Mucosa of descending colon (tissue), 3 donors: ENCODE measurements around the gene ARL4A. TPM values are rescaled to one million over a fixed set of nuclear protein-coding genes. Genes with fewer than 3 reads are reported as not detected.
"Not testable (repeated sequence)": the region's sequence is repeated elsewhere in the genome, so short reads cannot be mapped to it uniquely, and the experiment has no call there.

ENCODE experiments used
- ATAC-seq: fragments of 200-7000 bp; cut with Tn5 transposase; one replicate; pipeline ENCODE4 v1.9.1; 2020; ENCODE audit warnings: mild to moderate bottlenecking, moderate library complexity
- DNase-seq, 3 donors: peaks; one replicate each; pipeline ENCODE4 v3.0.0-alpha.2; 2020
- H3K36me3 ChIP-seq: fragments of 200-600 bp; one replicate; pipeline ENCODE4 v1.8.0; 2021; ENCODE audit warnings: low read depth, mild to moderate bottlenecking
- H3K4me1 ChIP-seq: fragments of 200-600 bp; one replicate; pipeline ENCODE4 v1.8.0; 2021; ENCODE audit warnings: low read depth, mild to moderate bottlenecking
- H3K4me3 ChIP-seq: fragments of 200-600 bp; one replicate; pipeline ENCODE4 v1.8.0; 2021; ENCODE audit warnings: mild to moderate bottlenecking
- H3K9me3 ChIP-seq: fragments of 200-600 bp; one replicate; pipeline ENCODE4 v1.8.0; 2021; ENCODE audit warnings: mild to moderate bottlenecking
- CTCF ChIP-seq: fragments of 200-600 bp; IDR thresholded peaks from one replicate; pipeline ENCODE4 v1.8.0; 2022; ENCODE audit warnings: antibody characterized with exemption, mild to moderate bottlenecking
- intact Hi-C, 2 donors: fragments of 100-400 bp; cut with DNase I in 1 of 2; cut with micrococcal nuclease in 1 of 2; formaldehyde crosslinking; loops; one replicate each; pipeline versions ENCODE4 v1.11.0 to v1.11.1; 2022; cut with DNase I, micrococcal nuclease
- total RNA-seq, 3 donors: library from RNA; stranded (reverse); fragmentation: NEBNext Ultra II Directional in 2 of 3; extraction: Animal tissue kit (Norgen Biotek cat#: 25700) in 2 of 3; gene quantifications; one replicate each; pipeline versions ENCODE4 v1.2.1 to v1.2.4, GENCODE V29; 2021 to 2023
- donor health status: DM: no; HTN: no; CAD: no; lungs with moderate emphysema.
- donor health status: DM: no; HTN: no; CAD: no.
- donor health status: DM: no; HTN: yes; CAD: no.

ARL4A gene
- total RNA-seq, 3 donors from 2014 or later = 55.3 to 88.3 (median 73.4) TPM

DNA sequence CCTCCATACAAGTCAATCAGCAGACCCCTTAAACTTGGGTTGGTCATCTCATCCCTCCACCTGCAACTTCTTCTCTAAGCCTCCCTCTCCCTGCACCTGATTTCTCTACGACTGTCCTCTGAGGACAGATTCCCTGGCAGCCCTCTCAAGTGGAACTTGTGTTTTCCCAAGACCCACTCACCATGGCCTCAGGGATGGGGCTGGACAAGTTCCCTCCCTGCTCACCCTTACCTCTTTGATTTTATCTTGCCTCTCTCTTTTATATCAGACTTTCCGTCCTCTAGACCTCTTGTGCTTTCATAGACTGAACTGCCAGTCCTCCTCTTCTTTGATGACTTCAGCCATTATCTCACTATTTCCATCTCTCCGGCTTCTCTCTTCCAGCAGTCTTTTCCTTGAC is 46.2 kb upstream of the ARL4A start:
- no peak for ATAC-seq
- no peak overlapping the region for H3K4me3 ChIP-seq
- no peak for TF ChIP-seq CTCF
- no peaks in the 10 kb centered on the region for H3K36me3 ChIP-seq
- intact Hi-C loops = no loop called here
- no peak for DNase-seq
- H3K9me3 ChIP-seq = no peaks in the 10 kb centered on the region
- H3K4me1 ChIP-seq = no peaks in the 10 kb centered on the region

- no peaks in the 10 kb centered on the region for H3K4me1 ChIP-seq
- no peaks in the 10 kb centered on the region for H3K36me3 ChIP-seq
These were observed 44.9 kb upstream of the ARL4A start for GRCh38 chr7:12642508-12642907.

GRCh38 chr7:12643001-12643643 is 44.3 kb upstream of the ARL4A start:
- no peak overlapping the region for H3K4me3 ChIP-seq
- no peak for ATAC-seq
- H3K9me3 ChIP-seq = no peaks in the 10 kb centered on the region
- no peaks in the 10 kb centered on the region for H3K4me1 ChIP-seq
- DNase-seq = no peak
- intact Hi-C loops = no loop called here
- no peaks in the 10 kb centered on the region for H3K36me3 ChIP-seq
- no peak for TF ChIP-seq CTCF

More at GRCh38 chr7:12642508-12642907, 44.9 kb upstream of the ARL4A start:
- ATAC-seq (no peak), DNase-seq (no peak)
- intact Hi-C loops = no loop called here
- TF ChIP-seq CTCF = no peak
- no peaks in the 10 kb centered on the region for H3K9me3 ChIP-seq
- no peak overlapping the region for H3K4me3 ChIP-seq

GRCh38 chr7:12643644-12644043 is 43.8 kb upstream of the ARL4A start:
- Histone ChIP-seq H3K9me3 (no peaks in the 10 kb centered on the region), H3K4me1 (no peaks in the 10 kb centered on the region), H3K4me3 (no peak overlapping the region), H3K36me3 (no peaks in the 10 kb centered on the region)
- intact Hi-C loops = no loop called here
- no peak for DNase-seq
- ATAC-seq = no peak
- TF ChIP-seq CTCF = no peak

- H3K36me3 ChIP-seq, ATAC-seq, H3K9me3 ChIP-seq, H3K4me3 ChIP-seq, intact Hi-C loops, DNase-seq, H3K4me1 ChIP-seq: not testable (repeated sequence)
These were observed 42.2 kb upstream of the ARL4A start for GRCh38 chr7:12645212-12645611.

DNA sequence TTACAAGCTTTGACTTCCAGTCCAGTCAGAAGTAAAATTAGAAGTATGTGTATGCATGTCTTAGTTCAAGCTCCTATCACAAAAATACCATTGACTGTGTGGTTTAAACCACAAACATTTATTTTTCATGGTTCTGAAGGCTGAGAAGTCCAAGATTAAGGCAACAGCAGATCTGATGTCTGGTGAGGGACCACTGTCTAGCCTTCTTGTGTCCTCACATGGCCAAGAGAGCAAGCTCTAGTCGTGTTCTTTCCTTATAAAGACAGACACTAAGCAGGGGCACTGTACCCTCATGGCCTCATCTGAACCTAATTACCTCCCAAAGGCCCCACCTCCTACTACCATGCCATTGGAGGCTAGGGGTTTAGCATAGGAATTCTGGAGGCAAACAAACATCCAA is 41.3 kb upstream of the ARL4A start:
- intact Hi-C loops = no loop called here
- DNase-seq = no peak

More for the DNA sequence above, 41.3 kb upstream of the ARL4A start:
- Histone ChIP-seq H3K9me3 (no peaks in the 10 kb centered on the region), H3K4me1 (no peaks in the 10 kb centered on the region), H3K36me3 (no peaks in the 10 kb centered on the region), H3K4me3 (no peak overlapping the region)
- TF ChIP-seq CTCF = no peak
- ATAC-seq = no peak
